HepG2 (cell line): ENCODE results near the gene STARD10. TPM values are rescaled to one million over a fixed set of nuclear protein-coding genes. Genes with fewer than 3 reads are reported as not detected.

Experiments
- ATAC-seq: fragments of 200-7000 bp; cut with Tn5 transposase; 3 replicates; pipeline ENCODE4 v1.9.1; 2020; ENCODE audit warnings: mild to moderate bottlenecking, moderate library complexity
- BruUV-seq: library from RNA; stranded (reverse); fragments of 400-500 nt; replicated peaks from 2 replicates; lab custom pipeline; 2021; lab: Mats Ljungman, UMichigan
- CTCF ChIA-PET: fragments of 300-600 bp; formaldehyde crosslinking; extraction: SDS; loops from one replicate; lab custom pipeline; 2021; ENCODE audit warnings: low total read pairs, inconsistent platforms, low intra/inter-chr PET ratio; lab: Yijun Ruan, JAX
- POLR2A ChIA-PET: fragments of 350-600 bp; sonication (Branson Sonifier 250); formaldehyde crosslinking; loops from one replicate; lab custom pipeline; 2020; ENCODE audit warnings: antibody characterized with exemption, inconsistent platforms; lab: Yijun Ruan, JAX
- DNase-seq: peaks from one replicate; pipeline ENCODE4 v3.0.0-alpha.2; 2015; ENCODE audit warnings: low spot score
- FAIRE-seq: peaks from 3 replicates; lab custom pipeline; 2011; peaks lifted over from hg19 to GRCh38; lab: Jason Lieb, UNC
- H2AFZ ChIP-seq: one replicate; pipeline ENCODE4 v1.6.1; 2011; ENCODE audit warnings: low read length, inconsistent platforms
- H3K27ac ChIP-seq: fragments of 300-600 bp; 3 replicates; pipeline ENCODE4 v1.8.0; 2011; ENCODE audit warnings: mixed run types, mild to moderate bottlenecking, mixed read lengths, low read length, inconsistent platforms; ENCODE audit not compliant: insufficient read depth; ENCODE audit errors: extremely low read length
- H3K27me3 ChIP-seq, 2 experiments: fragments of 200-600 bp in 1 of 2; 2 replicates in 1 of 2; 3 replicates in 1 of 2; pipeline versions ENCODE4 v1.6.0 to v1.8.0; 2011; ENCODE audit warnings: low read length in 2 of 2, mild to moderate bottlenecking in 2 of 2, moderate library complexity in 2 of 2, inconsistent platforms in 1 of 2; ENCODE audit not compliant: insufficient read depth in 2 of 2, control insufficient read depth in 1 of 2
- H3K36me3 ChIP-seq, 2 experiments: fragments of 200-600 bp in 1 of 2; replicated peaks in 1 of 2; 2 replicates in 1 of 2; 3 replicates in 1 of 2; pipeline versions ENCODE4 v1.5.1 to v1.8.0; 2011; ENCODE audit warnings: low read length in 2 of 2, inconsistent platforms in 1 of 2; ENCODE audit not compliant: insufficient read depth in 2 of 2, control insufficient read depth in 1 of 2
- H3K4me1 ChIP-seq: 2 replicates; pipeline ENCODE4 v1.5.1; 2012; ENCODE audit warnings: low read length, inconsistent platforms; ENCODE audit not compliant: insufficient read depth
- H3K4me2 ChIP-seq: 2 replicates; pipeline ENCODE4 v1.6.0; 2011; ENCODE audit warnings: low read depth, low read length, inconsistent platforms
- H3K4me3 ChIP-seq, 3 experiments: fragments of 200-600 bp in 1 of 3; sonication (generic), shearing (Covaris generic) in 1 of 3; replicated peaks in 1 of 3; 2 replicates each; pipeline ENCODE4 v1.5.1; 2011 to 2016; ENCODE audit warnings: low read length in 3 of 3, inconsistent platforms in 2 of 3, low read depth in 2 of 3, mild to moderate bottlenecking in 2 of 3, control low read depth in 1 of 3, mixed read lengths in 1 of 3; ENCODE audit not compliant: insufficient read depth in 1 of 3
- H3K79me2 ChIP-seq: one replicate; pipeline ENCODE4 v1.6.1; 2011; ENCODE audit warnings: low read length, inconsistent platforms; ENCODE audit not compliant: insufficient read depth
- H3K9ac ChIP-seq: 2 replicates; pipeline ENCODE4 v1.6.0; 2011; ENCODE audit warnings: mild to moderate bottlenecking, low read depth, low read length, inconsistent platforms; ENCODE audit not compliant: insufficient read depth
- H3K9me3 ChIP-seq: 2 replicates; pipeline ENCODE4 v1.5.1; 2012; ENCODE audit warnings: mild to moderate bottlenecking, low read length
- H4K20me1 ChIP-seq: 2 replicates; pipeline ENCODE4 v1.6.0; 2011; ENCODE audit warnings: inconsistent platforms, mild to moderate bottlenecking, low read length, moderate library complexity; ENCODE audit not compliant: insufficient read depth
- AHDC1 ChIP-seq: sonication (generic); formaldehyde crosslinking; IDR thresholded peaks from 2 replicates; pipeline ENCODE4 v1.5.1; 2020; ENCODE audit warnings: mild to moderate bottlenecking, missing genetic modification reagents, borderline replicate concordance
- E2F1 ChIP-seq: sonication (generic); formaldehyde crosslinking; IDR thresholded peaks from 2 replicates; pipeline ENCODE4 v1.5.0; 2020; ENCODE audit warnings: missing genetic modification reagents
- HINFP ChIP-seq: sonication (generic); formaldehyde crosslinking; IDR thresholded peaks from 2 replicates; pipeline ENCODE4 v1.4.0; 2020; ENCODE audit warnings: low read depth, mild to moderate bottlenecking, missing genetic modification reagents
- MEIS2 ChIP-seq: sonication (generic); formaldehyde crosslinking; IDR thresholded peaks from 2 replicates; pipeline ENCODE4 v1.9.0; 2021; ENCODE audit warnings: mild to moderate bottlenecking, missing genetic modification reagents
- MTA3 ChIP-seq: sonication (generic); formaldehyde crosslinking; IDR thresholded peaks from 2 replicates; pipeline ENCODE4 v1.4.0; 2020; ENCODE audit warnings: missing genetic modification reagents
- NFATC3 ChIP-seq: sonication (generic); formaldehyde crosslinking; IDR thresholded peaks from 2 replicates; pipeline ENCODE4 v1.5.1; 2020; ENCODE audit warnings: mild to moderate bottlenecking, missing genetic modification reagents
- PCBP2 ChIP-seq: fragments of 200-400 bp; formaldehyde crosslinking; optimal IDR thresholded peaks from 2 replicates; pipeline ENCODE3; 2018; ENCODE audit warnings: low read length, low read depth; ENCODE audit not compliant: poor library complexity, severe bottlenecking
- ZMYM4 ChIP-seq: sonication (generic); formaldehyde crosslinking; IDR thresholded peaks from 2 replicates; pipeline ENCODE4 v1.8.1; 2023; ENCODE audit warnings: mild to moderate bottlenecking, missing genetic modification reagents
- ZNF501 ChIP-seq: sonication (generic); formaldehyde crosslinking; IDR thresholded peaks from 2 replicates; pipeline ENCODE4 v1.5.1; 2020; ENCODE audit warnings: mild to moderate bottlenecking, moderate library complexity, missing genetic modification reagents
- ZNF749 ChIP-seq: sonication (generic); formaldehyde crosslinking; IDR thresholded peaks from 2 replicates; pipeline ENCODE4 v1.8.0; 2022; ENCODE audit warnings: mild to moderate bottlenecking, missing genetic modification reagents, moderate library complexity, borderline replicate concordance
- ZNF850 ChIP-seq: sonication (generic); formaldehyde crosslinking; conservative IDR thresholded peaks from 2 replicates; pipeline ENCODE4 v1.9.0; 2021; ENCODE audit warnings: mild to moderate bottlenecking, missing genetic modification reagents
- WGBS: methylation state at CpG from one replicate; pipeline ENCODE4 v1.1.6; 2017; ENCODE audit warnings: low lambda C conversion rate; 5-methylcytosine and 5-hydroxymethylcytosine counted together
- in situ Hi-C: cut with HindIII; loops from 2 replicates; pipeline ENCODE4 v1.10.0; 2017; ENCODE audit warnings: low pct_unique_long_range_greater_than_20kb; ENCODE audit not compliant: extremely low pct_ligation_motif_present
- intact Hi-C: fragments of 100-400 bp; cut with micrococcal nuclease; formaldehyde crosslinking; loops from one replicate; pipeline ENCODE4 v1.10.0; 2022; ENCODE audit not compliant: unreplicated experiment
- polyA plus RNA-seq, 8 experiments: library from polyadenylated mRNA; depleted of rRNA in 3 of 8; stranded (reverse) in 7 of 8; unstranded in 1 of 8; fragments of >200 nt; fragmentation: Illumina TruSeq in 4 of 8; extraction: Trizol in 4 of 8; gene quantifications; 2 replicates each; pipeline versions ENCODE4 v1.2.1 to v1.2.3, GENCODE V29; 2011 to 2016; ENCODE audit warnings: low read depth in 4 of 8, missing spikeins in 1 of 8, mixed read lengths in 1 of 8; ENCODE audit not compliant: insufficient read depth in 1 of 8
- total RNA-seq, 5 experiments: library from RNA; depleted of rRNA; stranded (reverse); fragments of >200 nt; fragmentation: Illumina TruSeq; extraction: Trizol; gene quantifications; 2 replicates each; pipeline ENCODE4 v1.2.3, GENCODE V29; 2016; ENCODE audit warnings: low read depth in 1 of 5
- TF ChIP-seq, protein P1 (sequence below): sonication (generic); formaldehyde crosslinking; conservative IDR thresholded peaks from 2 replicates; pipeline ENCODE4 v1.4.0; 2020; ENCODE audit warnings: missing genetic modification reagents

STARD10 gene
- total and polyA plus RNA-seq, 2 of the 13 experiments (the other 11 are each of a cell fraction or from before 2014, with no cell fraction given), result 260 to 341 TPM

- peaks cover 9% of the 10 kb centered on the region; the same call in 1 of the 2 replicates for H4K20me1 ChIP-seq
- H3K9ac ChIP-seq, result no peak overlapping the region
- no peak overlapping the region for H2AFZ ChIP-seq
- H3K4me2 ChIP-seq, result no peak overlapping the region
- peaks cover 41% of the 10 kb centered on the region for H3K79me2 ChIP-seq
- intact Hi-C loops (no loop called here), in situ Hi-C loops (no loop called here)
- WGBS, result 100% methylated on average over 4 of the region's 4 CpGs
- ATAC-seq (no peak), DNase-seq (no peak), FAIRE-seq (no peak)
- TF ChIP-seq AHDC1, result no peak
- no peak for TF ChIP-seq NFATC3 (CRISPR knock-in tag)
- TF ChIP-seq ZMYM4 (CRISPR knock-in tag), result no peak
- TF ChIP-seq HINFP (CRISPR knock-in tag), result no peak
- no peak for TF ChIP-seq ZNF501 (CRISPR knock-in tag)
- TF ChIP-seq, protein P1, sequence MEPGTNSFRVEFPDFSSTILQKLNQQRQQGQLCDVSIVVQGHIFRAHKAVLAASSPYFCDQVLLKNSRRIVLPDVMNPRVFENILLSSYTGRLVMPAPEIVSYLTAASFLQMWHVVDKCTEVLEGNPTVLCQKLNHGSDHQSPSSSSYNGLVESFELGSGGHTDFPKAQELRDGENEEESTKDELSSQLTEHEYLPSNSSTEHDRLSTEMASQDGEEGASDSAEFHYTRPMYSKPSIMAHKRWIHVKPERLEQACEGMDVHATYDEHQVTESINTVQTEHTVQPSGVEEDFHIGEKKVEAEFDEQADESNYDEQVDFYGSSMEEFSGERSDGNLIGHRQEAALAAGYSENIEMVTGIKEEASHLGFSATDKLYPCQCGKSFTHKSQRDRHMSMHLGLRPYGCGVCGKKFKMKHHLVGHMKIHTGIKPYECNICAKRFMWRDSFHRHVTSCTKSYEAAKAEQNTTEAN, result no peak
- no peak for TF ChIP-seq PCBP2
- TF ChIP-seq MTA3 (CRISPR knock-in tag), result no peak
- no peak for TF ChIP-seq ZNF749 (CRISPR knock-in tag)
- TF ChIP-seq E2F1, result no peak
- TF ChIP-seq ZNF850 (CRISPR knock-in tag), result no peak
- TF ChIP-seq MEIS2 (CRISPR knock-in tag), result no peak
- CTCF ChIA-PET, result no interaction called here
- POLR2A ChIA-PET, result no interaction called here
- H3K9me3 ChIP-seq, result no peaks in the 10 kb centered on the region
- no peaks in the 10 kb centered on the region for H3K27me3 ChIP-seq
- no peak overlapping the region for H3K4me3 ChIP-seq
- no TSS peak for BruUV-seq
- no peaks in the 10 kb centered on the region for H3K4me1 ChIP-seq
- H3K36me3 ChIP-seq, result peaks cover 49 to 89% of the 10 kb centered on the region in 2 experiments; a peak in 4 of 5 replicates
- H3K27ac ChIP-seq, result no peak overlapping the region
Observed at GRCh38 chr11:72719551-72719950, 74.3 kb downstream of the STARD10 start.
